ENCODE results near the gene RAP1GAP.

RAP1GAP gene

DNA sequence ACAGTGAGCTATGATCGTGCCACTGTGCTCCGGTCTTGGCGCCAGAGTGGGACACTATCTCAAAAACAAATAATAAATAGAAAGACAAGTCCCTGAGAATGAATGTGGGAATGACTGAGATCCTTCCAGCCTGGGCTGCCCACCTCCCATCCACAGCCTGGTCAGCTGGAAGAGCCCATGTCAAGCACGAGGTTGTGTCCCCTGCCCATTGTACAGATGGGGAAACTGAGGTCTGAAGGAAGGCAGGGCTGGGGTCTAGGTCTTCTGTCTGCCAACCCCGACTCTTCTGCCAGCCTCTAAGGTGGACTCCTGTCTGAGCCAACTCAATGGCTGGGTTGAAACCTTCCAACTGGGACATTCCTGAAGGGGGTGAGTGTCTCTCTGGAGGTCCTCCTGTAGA lies 79.5 kb downstream of the RAP1GAP start:
- no peak for DNase-seq (ENCODE audit: low read depth, low spot score)
- TF ChIP-seq CTCF (IDR thresholded peaks at IDR 0.05; ENCODE audit: low read depth, low read length), result no peak
- H3K4me3 ChIP-seq (ENCODE audit: low read depth, low read length), result no peak overlapping the region
- in situ Hi-C loops (cut with HindIII; ENCODE audit: low sequenced_read_pairs), result no loop called here

- no peak overlapping the region for H3K4me3 ChIP-seq (ENCODE audit: low read depth, low read length)
- no peak for TF ChIP-seq CTCF (IDR thresholded peaks at IDR 0.05; ENCODE audit: low read depth, low read length)
- no peak for DNase-seq (ENCODE audit: low read depth, low spot score)
- in situ Hi-C loops (cut with HindIII; ENCODE audit: low sequenced_read_pairs), result no loop called here
These were observed 81.6 kb downstream of the RAP1GAP start for GRCh38 chr1:21587602-21587953.

- TF ChIP-seq CTCF (IDR thresholded peaks at IDR 0.05; ENCODE audit: low read depth, low read length), result peak; percentile 4
- H3K4me3 ChIP-seq (ENCODE audit: low read depth, low read length), result no peak overlapping the region
- peak; percentile 84 for DNase-seq (ENCODE audit: low read depth, low spot score)
- in situ Hi-C loops (cut with HindIII; ENCODE audit: low sequenced_read_pairs), result no loop called here
These were observed 82.1 kb downstream of the RAP1GAP start for GRCh38 chr1:21586846-21587601.

GRCh38 chr1:21586222-21586621 lies 82.9 kb downstream of the RAP1GAP start:
- H3K4me3 ChIP-seq (ENCODE audit: low read depth, low read length), result no peak overlapping the region
- peak; percentile 18 for DNase-seq (ENCODE audit: low read depth, low spot score)
- no peak for TF ChIP-seq CTCF (IDR thresholded peaks at IDR 0.05; ENCODE audit: low read depth, low read length)
- in situ Hi-C loops (cut with HindIII; ENCODE audit: low sequenced_read_pairs), result no loop called here

GRCh38 chr1:21585037-21585436 lies 84.1 kb downstream of the RAP1GAP start:
- no peak overlapping the region for H3K4me3 ChIP-seq (ENCODE audit: low read depth, low read length)
- DNase-seq (ENCODE audit: low read depth, low spot score), result no peak
- in situ Hi-C loops (cut with HindIII; ENCODE audit: low sequenced_read_pairs), result no loop called here
- no peak for TF ChIP-seq CTCF (IDR thresholded peaks at IDR 0.05; ENCODE audit: low read depth, low read length)

DNA sequence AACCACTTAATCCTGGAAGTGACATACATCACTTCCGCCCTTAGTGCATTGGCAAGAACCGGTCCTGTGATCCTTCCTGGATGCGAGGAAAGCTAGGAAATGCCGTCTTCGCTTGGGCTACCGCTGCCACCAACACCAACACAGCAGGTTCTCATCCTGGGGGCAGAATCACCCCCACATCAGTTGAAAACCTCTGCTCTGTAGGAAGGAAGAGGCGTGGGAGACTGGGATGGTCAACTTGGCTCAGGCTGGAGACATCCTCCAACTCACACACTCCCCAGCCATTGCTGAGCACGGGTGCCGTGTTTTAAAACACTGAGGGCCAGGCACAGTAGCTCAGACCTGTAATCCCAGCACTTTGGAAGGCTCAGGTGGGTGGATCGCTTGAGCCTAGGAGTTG lies 85.1 kb downstream of the RAP1GAP start:
- DNase-seq (ENCODE audit: low read depth, low spot score), result no peak

More for the DNA sequence above, 85.1 kb downstream of the RAP1GAP start:
- no peak overlapping the region for H3K4me3 ChIP-seq (ENCODE audit: low read depth, low read length)
- TF ChIP-seq CTCF (IDR thresholded peaks at IDR 0.05; ENCODE audit: low read depth, low read length), result no peak
- in situ Hi-C loops (cut with HindIII; ENCODE audit: low sequenced_read_pairs), result no loop called here
